Astrocyte (in vitro differentiated cells and primary cell): ENCODE data around the gene SCUBE1. TPM values are rescaled to one million over a fixed set of nuclear protein-coding genes. Genes with fewer than 3 reads are reported as not detected.

ENCODE experiments used
- DNase-seq: peaks from one replicate; pipeline ENCODE4 v3.0.0-alpha.2; 2010; ENCODE audit warnings: low read depth
- FAIRE-seq: peaks from 2 replicates; lab custom pipeline; 2011; peaks lifted over from hg19 to GRCh38; lab: Jason Lieb, UNC
- H2AFZ ChIP-seq: 2 replicates; pipeline ENCODE4 v1.6.0; 2012; ENCODE audit warnings: low read depth, low read length, inconsistent platforms
- H3K27ac ChIP-seq: 2 replicates; pipeline ENCODE4 v1.5.1; 2011; ENCODE audit warnings: low read depth, low read length, inconsistent platforms
- H3K27me3 ChIP-seq: 2 replicates; pipeline ENCODE4 v1.6.0; 2011; ENCODE audit warnings: low read length, inconsistent platforms; ENCODE audit not compliant: insufficient read depth
- H3K36me3 ChIP-seq: 2 replicates; pipeline ENCODE4 v1.5.1; 2011; ENCODE audit warnings: low read length, inconsistent platforms; ENCODE audit not compliant: insufficient read depth
- H3K4me1 ChIP-seq: 2 replicates; pipeline ENCODE4 v1.5.1; 2011; ENCODE audit warnings: low read length, inconsistent platforms; ENCODE audit not compliant: insufficient read depth
- H3K4me2 ChIP-seq: 2 replicates; pipeline ENCODE4 v1.6.0; 2012; ENCODE audit warnings: low read length, inconsistent platforms
- H3K4me3 ChIP-seq: 2 replicates; pipeline ENCODE4 v1.5.1; 2011; ENCODE audit warnings: low read depth, mild to moderate bottlenecking, low read length, inconsistent platforms; ENCODE audit not compliant: insufficient read depth
- H3K79me2 ChIP-seq: 2 replicates; pipeline ENCODE4 v1.6.0; 2012; ENCODE audit warnings: mild to moderate bottlenecking, low read length, inconsistent platforms; ENCODE audit not compliant: insufficient read depth
- H3K9ac ChIP-seq: 2 replicates; pipeline ENCODE4 v1.6.0; 2012; ENCODE audit warnings: mild to moderate bottlenecking, low read length, inconsistent platforms
- H3K9me3 ChIP-seq: 2 replicates; pipeline ENCODE4 v1.5.1; 2012; ENCODE audit warnings: low read depth, mild to moderate bottlenecking, low read length, inconsistent platforms; ENCODE audit not compliant: insufficient read depth
- H4K20me1 ChIP-seq: 2 replicates; pipeline ENCODE4 v1.6.0; 2012; ENCODE audit warnings: low read length, inconsistent platforms; ENCODE audit not compliant: insufficient read depth
- H3K27ac Mint-ChIP-seq: one replicate; pipeline ENCODE4 v1.8.0; 2021; ENCODE audit warnings: mild to moderate bottlenecking, mixed read lengths; ENCODE audit not compliant: unreplicated experiment
- H3K27me3 Mint-ChIP-seq: one replicate; pipeline ENCODE4 v1.8.0; 2021; ENCODE audit warnings: low read depth, mixed read lengths; ENCODE audit not compliant: unreplicated experiment
- H3K36me3 Mint-ChIP-seq: one replicate; pipeline ENCODE4 v1.8.0; 2021; ENCODE audit warnings: low read depth, mixed read lengths; ENCODE audit not compliant: unreplicated experiment
- H3K4me1 Mint-ChIP-seq: one replicate; pipeline ENCODE4 v1.8.0; 2021; ENCODE audit warnings: low read depth, mixed read lengths; ENCODE audit not compliant: unreplicated experiment
- H3K4me3 Mint-ChIP-seq: one replicate; pipeline ENCODE4 v1.8.0; 2021; ENCODE audit warnings: mild to moderate bottlenecking, moderate library complexity, mixed read lengths; ENCODE audit not compliant: unreplicated experiment
- H3K9me3 Mint-ChIP-seq: one replicate; pipeline ENCODE4 v1.8.0; 2021; ENCODE audit warnings: mild to moderate bottlenecking, mixed read lengths; ENCODE audit not compliant: unreplicated experiment
- CTCF ChIP-seq: IDR thresholded peaks from 2 replicates; pipeline ENCODE4 v1.5.1; 2011; ENCODE audit warnings: low read depth, mild to moderate bottlenecking, inconsistent platforms, low read length, moderate library complexity; ENCODE audit not compliant: insufficient read depth
- EZH2 ChIP-seq: IDR thresholded peaks from 2 replicates; pipeline ENCODE4 v1.6.1; 2012; ENCODE audit warnings: mild to moderate bottlenecking, low read length, inconsistent platforms; ENCODE audit not compliant: insufficient read depth
- total RNA-seq: library from RNA; stranded (reverse); gene quantifications from 2 replicates; pipeline ENCODE4 v1.2.1, GENCODE V29; 2021

SCUBE1 gene
- total RNA-seq, 1 donor from 2014 or later, result 0.07 TPM

DNA sequence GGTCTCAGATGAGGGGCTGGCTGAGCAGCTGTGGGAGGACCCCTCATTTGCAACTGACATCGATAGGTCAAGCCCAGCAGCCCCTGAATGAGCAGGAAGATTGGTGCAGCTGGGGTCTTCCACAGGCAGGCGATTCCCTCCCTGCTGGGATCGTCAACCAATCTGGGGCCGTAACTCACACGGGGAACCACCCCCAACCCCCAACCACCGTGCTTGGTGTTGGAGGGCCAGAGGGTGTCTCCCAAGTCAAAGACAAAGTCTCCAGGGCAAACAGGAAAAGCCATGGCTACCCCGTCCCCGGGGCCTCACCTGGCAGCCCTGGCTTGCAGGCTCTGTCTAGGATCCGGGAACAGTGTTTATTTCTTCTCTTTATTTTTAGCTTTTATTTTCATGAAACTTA, 26.9 kb upstream of the SCUBE1 start:
- no peak overlapping the region for H2AFZ ChIP-seq
- no peak overlapping the region for H3K4me3 ChIP-seq
- no peak overlapping the region for H3K4me3 Mint-ChIP-seq

GRCh38 chr22:43365715-43366440, 22.7 kb upstream of the SCUBE1 start:
- Mint-ChIP-seq H3K9me3 (peaks cover 6% of the 10 kb centered on the region), H3K4me3 (no peak overlapping the region), H3K4me1 (no peaks in the 10 kb centered on the region), H3K36me3 (peaks cover 2% of the 10 kb centered on the region), H3K27ac (no peak overlapping the region), H3K27me3 (peaks cover 39% of the 10 kb centered on the region)
- no peak for FAIRE-seq
- Histone ChIP-seq H3K4me3 (no peak overlapping the region), H3K27ac (no peak overlapping the region), H3K9me3 (no peaks in the 10 kb centered on the region), H3K79me2 (no peaks in the 10 kb centered on the region), H3K27me3 (peaks cover 18% of the 10 kb centered on the region), H3K9ac (no peak overlapping the region), H4K20me1 (no peaks in the 10 kb centered on the region), H3K4me2 (no peak overlapping the region), H2AFZ (no peak overlapping the region), H3K36me3 (no peaks in the 10 kb centered on the region), H3K4me1 (no peaks in the 10 kb centered on the region)
- DNase-seq, result no peak
- TF ChIP-seq CTCF (no peak), EZH2 (no peak)

More for the DNA sequence above, 26.9 kb upstream of the SCUBE1 start:
- peaks cover 56% of the 10 kb centered on the region for H3K27me3 Mint-ChIP-seq
- no peaks in the 10 kb centered on the region for H3K4me1 ChIP-seq
- no peak overlapping the region for H3K4me2 ChIP-seq
- H3K36me3 Mint-ChIP-seq, result peaks cover 2% of the 10 kb centered on the region
- peaks cover 13% of the 10 kb centered on the region for H3K9me3 Mint-ChIP-seq
- H4K20me1 ChIP-seq, result no peaks in the 10 kb centered on the region
- peaks cover 2% of the 10 kb centered on the region for H3K9me3 ChIP-seq
- H3K9ac ChIP-seq, result no peak overlapping the region
- TF ChIP-seq CTCF (no peak), EZH2 (no peak)
- DNase-seq (no peak), FAIRE-seq (no peak)
- H3K27me3 ChIP-seq, result peaks cover 8% of the 10 kb centered on the region
- H3K36me3 ChIP-seq, result no peaks in the 10 kb centered on the region
- H3K4me1 Mint-ChIP-seq, result no peaks in the 10 kb centered on the region
- H3K79me2 ChIP-seq, result no peaks in the 10 kb centered on the region
- no peak overlapping the region for H3K27ac ChIP-seq
- H3K27ac Mint-ChIP-seq, result no peak overlapping the region

DNA sequence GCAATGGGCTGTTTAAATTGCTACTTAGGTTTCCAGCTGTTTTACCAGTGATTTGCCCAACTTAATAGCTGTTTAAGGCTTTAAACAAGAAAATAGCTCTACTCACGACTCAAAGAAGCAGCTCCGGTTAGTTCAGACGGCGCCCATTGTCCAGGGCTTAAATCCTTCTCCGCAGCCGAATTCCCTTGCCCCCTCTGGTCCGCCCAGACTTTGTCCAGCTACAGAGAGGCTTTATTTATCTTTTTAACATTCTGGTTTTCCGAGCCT, 20.9 kb upstream of the SCUBE1 start:
- Histone ChIP-seq H3K79me2 (no peaks in the 10 kb centered on the region), H3K36me3 (no peaks in the 10 kb centered on the region), H3K9ac (no peak overlapping the region), H3K4me2 (no peak overlapping the region), H3K4me3 (no peak overlapping the region), H4K20me1 (no peaks in the 10 kb centered on the region), H3K27me3 (peaks cover 21% of the 10 kb centered on the region), H3K9me3 (no peaks in the 10 kb centered on the region), H3K4me1 (no peaks in the 10 kb centered on the region), H3K27ac (no peak overlapping the region), H2AFZ (no peak overlapping the region)
- no peaks in the 10 kb centered on the region for H3K4me1 Mint-ChIP-seq
- FAIRE-seq, result no peak
- H3K4me3 Mint-ChIP-seq, result no peak overlapping the region
- H3K9me3 Mint-ChIP-seq, result peaks cover 6% of the 10 kb centered on the region
- H3K36me3 Mint-ChIP-seq, result peaks cover 4% of the 10 kb centered on the region
- no peak for DNase-seq
- TF ChIP-seq CTCF, result no peak
- peak; percentile 38 for TF ChIP-seq EZH2
- H3K27me3 Mint-ChIP-seq, result peaks cover 42% of the 10 kb centered on the region
- H3K27ac Mint-ChIP-seq, result no peak overlapping the region
